ENCODE data around the gene ERLEC1. TPM values are rescaled to one million over a fixed set of nuclear protein-coding genes. Genes with fewer than 3 reads are reported as not detected.
"Not testable (repeated sequence)": the region's sequence is repeated elsewhere in the genome, so short reads cannot be mapped to it uniquely, and the experiment has no call there.

The ERLEC1 gene
- total and polyA plus RNA-seq, 3 experiments from 2014 or later = 25.4 to 43.9 (median 26.4) TPM

DNA sequence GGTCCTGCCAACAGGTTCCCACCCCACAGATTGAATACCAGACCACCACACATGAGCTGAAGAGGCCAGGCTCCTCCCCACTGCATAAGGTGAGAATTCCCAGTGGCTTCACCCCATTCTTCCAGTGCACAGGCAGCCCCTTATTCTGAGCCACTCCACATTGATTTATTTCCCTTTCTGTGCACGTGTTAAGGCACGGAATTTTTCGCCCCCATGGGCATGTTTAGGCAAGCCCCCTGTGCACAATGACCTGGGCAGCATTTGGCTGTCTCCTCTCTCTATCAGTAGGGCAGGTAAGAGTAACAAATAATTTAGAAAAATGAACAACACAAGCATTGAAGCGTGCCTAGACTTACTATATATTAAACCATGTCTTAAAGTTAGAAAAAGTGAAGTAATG, 34.5 kb upstream of the ERLEC1 start:
- H3K27me3 Mint-ChIP-seq = no peaks in the 10 kb centered on the region
- H3K4me3 ChIP-seq (ENCODE audit: low read length) = no peak overlapping the region
- no peaks in the 10 kb centered on the region for H3K27me3 ChIP-seq (ENCODE audit: insufficient read depth, low read length, poor library complexity, severe bottlenecking)
- POLR2A ChIA-PET = no interaction called here
- no peaks in the 10 kb centered on the region for H3K9me3 Mint-ChIP-seq
- no peak overlapping the region for H3K27ac ChIP-seq (ENCODE audit: low read depth, low read length)
- H3K9me3 ChIP-seq (ENCODE audit: low read length) = no peaks in the 10 kb centered on the region
- peaks cover 4 to 6% (median 4%) of the 10 kb centered on the region in 3 donors for H3K4me1 Mint-ChIP-seq
- CTCF ChIA-PET = no interaction called here
- no peaks in the 10 kb centered on the region for H3K36me3 ChIP-seq (ENCODE audit: insufficient read depth, low read length)
- no peaks in the 10 kb centered on the region for H3K4me1 ChIP-seq (ENCODE audit: insufficient read depth, low read length)
- DNase-seq = no peak
- H3K36me3 Mint-ChIP-seq = peaks cover 1 to 52% (median 29%) of the 10 kb centered on the region in 3 donors
- H3K4me3 Mint-ChIP-seq = no peak overlapping the region
- peak overlapping the region in 2 of 8 donors; percentile 2 to 17 for H3K27ac Mint-ChIP-seq

GRCh38 chr2:53753041-53753440, 33.8 kb upstream of the ERLEC1 start:
- DNase-seq = no peak
- Histone ChIP-seq H3K36me3 (ENCODE audit: insufficient read depth, low read length) (no peaks in the 10 kb centered on the region), H3K4me1 (ENCODE audit: insufficient read depth, low read length) (no peaks in the 10 kb centered on the region), H3K9me3 (ENCODE audit: low read length) (no peaks in the 10 kb centered on the region), H3K4me3 (ENCODE audit: low read length) (no peak overlapping the region), H3K27ac (ENCODE audit: low read depth, low read length) (no peak overlapping the region), H3K27me3 (ENCODE audit: insufficient read depth, low read length, poor library complexity, severe bottlenecking) (no peaks in the 10 kb centered on the region)
- peaks cover 6 to 47% (median 29%) of the 10 kb centered on the region in 3 donors for H3K36me3 Mint-ChIP-seq
- no peaks in the 10 kb centered on the region for H3K27me3 Mint-ChIP-seq
- H3K4me1 Mint-ChIP-seq = peaks cover 4 to 6% (median 5%) of the 10 kb centered on the region in 3 donors
- H3K27ac Mint-ChIP-seq = peak overlapping the region in 1 of 8 donors; percentile 54
- H3K4me3 Mint-ChIP-seq = no peak overlapping the region
- ChIA-PET CTCF (no interaction called here), POLR2A (no interaction called here)
- no peaks in the 10 kb centered on the region for H3K9me3 Mint-ChIP-seq

GRCh38 chr2:53755121-53755520, 31.7 kb upstream of the ERLEC1 start:
- ChIA-PET CTCF (no interaction called here), POLR2A (no interaction called here)
- Histone ChIP-seq H3K27ac (ENCODE audit: low read depth, low read length) (no peak overlapping the region), H3K4me1 (ENCODE audit: insufficient read depth, low read length) (no peaks in the 10 kb centered on the region), H3K4me3 (ENCODE audit: low read length) (no peak overlapping the region), H3K9me3 (ENCODE audit: low read length) (no peaks in the 10 kb centered on the region), H3K27me3 (ENCODE audit: insufficient read depth, low read length, poor library complexity, severe bottlenecking) (no peaks in the 10 kb centered on the region), H3K36me3 (ENCODE audit: insufficient read depth, low read length) (no peaks in the 10 kb centered on the region)
- no peak for DNase-seq
- no peaks in the 10 kb centered on the region for H3K9me3 Mint-ChIP-seq
- peaks cover 4 to 6% (median 5%) of the 10 kb centered on the region in 3 donors for H3K4me1 Mint-ChIP-seq
- H3K27me3 Mint-ChIP-seq = no peaks in the 10 kb centered on the region
- no peak overlapping the region for H3K27ac Mint-ChIP-seq
- peaks cover 6 to 38% (median 30%) of the 10 kb centered on the region in 3 donors for H3K36me3 Mint-ChIP-seq
- no peak overlapping the region for H3K4me3 Mint-ChIP-seq

DNA sequence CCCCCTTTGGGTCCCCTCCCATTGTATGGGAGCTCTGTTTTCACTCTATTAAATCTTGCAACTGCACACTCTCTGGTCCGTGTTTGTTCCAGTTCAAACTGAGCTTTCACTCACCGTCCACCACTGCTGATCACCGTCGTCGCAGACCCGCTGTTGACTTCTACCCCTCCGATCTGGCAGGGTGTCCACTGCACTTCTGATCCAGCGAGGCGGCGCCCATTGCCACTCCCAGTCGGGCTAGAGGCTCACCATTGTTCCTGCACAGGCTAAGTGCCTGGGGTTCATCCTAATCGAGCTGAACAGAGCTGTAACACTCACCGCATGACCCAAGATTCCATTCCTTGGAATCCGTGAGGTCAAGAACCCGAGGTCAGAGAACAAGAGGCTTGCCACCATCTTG, 30.2 kb upstream of the ERLEC1 start:
- Mint-ChIP-seq H3K4me3 (no peak overlapping the region), H3K9me3 (no peaks in the 10 kb centered on the region), H3K36me3 (peaks cover 6 to 42% (median 26%) of the 10 kb centered on the region in 3 donors), H3K27me3 (no peaks in the 10 kb centered on the region), H3K27ac (peak overlapping the region in 1 of 8 donors; percentile 72), H3K4me1 (peaks cover 4 to 6% (median 4%) of the 10 kb centered on the region in 3 donors)
- CTCF ChIA-PET = no interaction called here
- Histone ChIP-seq H3K36me3 (ENCODE audit: insufficient read depth, low read length) (no peaks in the 10 kb centered on the region), H3K4me1 (ENCODE audit: insufficient read depth, low read length) (no peaks in the 10 kb centered on the region), H3K27me3 (ENCODE audit: insufficient read depth, low read length, poor library complexity, severe bottlenecking) (no peaks in the 10 kb centered on the region), H3K9me3 (ENCODE audit: low read length) (no peaks in the 10 kb centered on the region), H3K4me3 (ENCODE audit: low read length) (no peak overlapping the region), H3K27ac (ENCODE audit: low read depth, low read length) (no peak overlapping the region)
- POLR2A ChIA-PET = no interaction called here
- DNase-seq = no peak

GRCh38 chr2:53757206-53757605, 29.6 kb upstream of the ERLEC1 start:
- H3K4me1 Mint-ChIP-seq; H3K27ac ChIP-seq (ENCODE audit: low read depth, low read length); H3K4me1 ChIP-seq (ENCODE audit: insufficient read depth, low read length); H3K4me3 ChIP-seq (ENCODE audit: low read length); H3K9me3 Mint-ChIP-seq; CTCF ChIA-PET; POLR2A ChIA-PET; DNase-seq; H3K36me3 ChIP-seq (ENCODE audit: insufficient read depth, low read length); H3K27me3 ChIP-seq (ENCODE audit: insufficient read depth, low read length, poor library complexity, severe bottlenecking); H3K9me3 ChIP-seq (ENCODE audit: low read length); H3K27me3 Mint-ChIP-seq; H3K27ac Mint-ChIP-seq; H3K4me3 Mint-ChIP-seq: not testable (repeated sequence)
- H3K36me3 Mint-ChIP-seq = peaks cover 6 to 47% (median 26%) of the 10 kb centered on the region in 3 donors

- Mint-ChIP-seq H3K4me1 (peaks cover 24 to 35% (median 33%) of the 10 kb centered on the region in 3 donors), H3K4me3 (peak overlapping the region in 1 of 7 donors; percentile 5), H3K9me3 (no peaks in the 10 kb centered on the region), H3K27ac (peak overlapping the region in 4 of 8 donors; percentile 6 to 64 (median 20)), H3K27me3 (no peaks in the 10 kb centered on the region), H3K36me3 (peaks cover 0 to 39% (median 8%) of the 10 kb centered on the region in 3 donors)
- Histone ChIP-seq H3K4me1 (ENCODE audit: insufficient read depth, low read length) (peaks cover 4% of the 10 kb centered on the region), H3K4me3 (ENCODE audit: low read length) (no peak overlapping the region), H3K27ac (ENCODE audit: low read depth, low read length) (no peak overlapping the region), H3K9me3 (ENCODE audit: low read length) (no peaks in the 10 kb centered on the region), H3K36me3 (ENCODE audit: insufficient read depth, low read length) (peaks cover 17% of the 10 kb centered on the region), H3K27me3 (ENCODE audit: insufficient read depth, low read length, poor library complexity, severe bottlenecking) (no peaks in the 10 kb centered on the region)
- POLR2A ChIA-PET = no interaction called here
- DNase-seq = no peak
- CTCF ChIA-PET = no interaction called here
Measured at GRCh38 chr2:53765767-53766166, 21.1 kb upstream of the ERLEC1 start.

DNA sequence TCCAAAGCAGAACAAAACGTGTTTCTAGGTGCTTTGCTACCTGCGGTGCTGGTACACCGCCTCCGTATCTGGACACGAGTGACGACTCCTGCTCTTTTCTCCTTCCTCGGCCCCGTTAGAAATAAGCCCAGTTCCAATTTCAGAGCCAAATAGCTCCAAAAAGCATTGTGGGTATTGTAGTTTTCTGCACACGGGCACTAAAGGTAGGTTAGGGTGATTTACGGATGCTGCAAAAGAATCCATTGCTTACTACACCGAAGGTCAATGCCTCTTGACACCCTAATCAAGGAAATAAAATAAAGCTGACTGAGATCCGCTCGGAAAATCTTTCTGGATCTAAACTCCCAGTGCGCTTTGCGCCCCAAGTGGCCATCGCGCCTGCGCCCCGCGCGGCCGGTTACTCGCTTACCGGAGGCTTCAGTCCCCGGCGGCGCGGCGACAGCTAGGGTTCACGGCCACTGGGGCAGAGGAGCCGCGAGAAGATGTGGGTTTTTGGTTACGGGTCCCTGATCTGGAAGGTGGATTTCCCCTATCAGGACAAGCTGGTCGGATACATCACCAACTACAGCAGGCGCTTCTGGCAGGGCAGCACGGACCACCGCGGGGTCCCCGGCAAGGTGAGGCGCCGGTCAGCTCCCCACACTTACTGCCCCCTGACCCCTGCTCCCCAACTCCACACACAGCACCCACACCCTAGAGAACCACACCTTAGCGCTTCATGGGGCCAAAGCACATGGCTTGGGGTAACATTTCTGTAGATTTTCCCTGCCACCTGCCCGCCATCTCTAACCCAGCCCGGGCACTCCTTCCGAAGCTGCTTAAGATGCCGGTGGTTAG, 19.2 kb upstream of the ERLEC1 start, which contains the start of gene CHAC2:
TSS of gene CHAC2 (plus strand) at position 400 of the 837 bp plus-strand sequence. CDS start at position 483, 83 bp downstream.
- Mint-ChIP-seq H3K27me3 (no peaks in the 10 kb centered on the region), H3K9me3 (no peaks in the 10 kb centered on the region), H3K36me3 (peaks cover 0 to 29% (median 8%) of the 10 kb centered on the region in 3 donors), H3K27ac (peak within 1 kb of the TSS; percentile 85 to 97 (median 95)), H3K4me1 (peaks cover 26 to 40% (median 32%) of the 10 kb centered on the region in 3 donors), H3K4me3 (peak within 1 kb of the TSS; percentile 87 to 99 (median 94))
- ChIA-PET POLR2A (interaction anchor here (0.7 to 2.6 kb wide), 4 partner anchors 9 to 1476 kb away, joined by 3 to 17 read pairs (median 6); partner anchors contain the start of genes ASB3 and ERLEC1), CTCF (interaction anchor here (1.0 to 1.8 kb wide), 4 partner anchors 9 to 25 kb away, joined by 3 to 8 read pairs (median 4); no protein-coding TSS in a partner anchor)
- no peaks in the 10 kb centered on the region for H3K9me3 ChIP-seq (ENCODE audit: low read length)
- peak within 1 kb of the TSS; percentile 78 for H3K27ac ChIP-seq (ENCODE audit: low read depth, low read length)
- peaks cover 11% of the 10 kb centered on the region for H3K36me3 ChIP-seq (ENCODE audit: insufficient read depth, low read length)
- peak; percentile 79 to 88 (median 83) for DNase-seq
- no peaks in the 10 kb centered on the region for H3K27me3 ChIP-seq (ENCODE audit: insufficient read depth, low read length, poor library complexity, severe bottlenecking)
- peaks cover 4% of the 10 kb centered on the region for H3K4me1 ChIP-seq (ENCODE audit: insufficient read depth, low read length)
- peak within 1 kb of the TSS; percentile 90 for H3K4me3 ChIP-seq (ENCODE audit: low read length)

- Mint-ChIP-seq H3K4me3 (peak overlapping the region; percentile 87 to 99 (median 94)), H3K27me3 (no peaks in the 10 kb centered on the region), H3K36me3 (peaks cover 0 to 25% (median 5%) of the 10 kb centered on the region in 3 donors), H3K4me1 (peaks cover 26 to 40% (median 32%) of the 10 kb centered on the region in 3 donors), H3K27ac (peak overlapping the region; percentile 85 to 97 (median 95)), H3K9me3 (no peaks in the 10 kb centered on the region)
- ChIA-PET CTCF (interaction anchor here (0.9 to 1.8 kb wide), 3 partner anchors 8 to 19 kb away, joined by 4 to 8 read pairs (median 5); partner anchors contain the start of genes ASB3 and ERLEC1), POLR2A (interaction anchor here (0.7 to 2.6 kb wide), 4 partner anchors 8 to 1476 kb away, joined by 3 to 17 read pairs (median 6); partner anchors contain the start of genes ASB3 and ERLEC1)
- Histone ChIP-seq H3K9me3 (ENCODE audit: low read length) (no peaks in the 10 kb centered on the region), H3K27ac (ENCODE audit: low read depth, low read length) (peak overlapping the region; percentile 78), H3K4me1 (ENCODE audit: insufficient read depth, low read length) (peaks cover 4% of the 10 kb centered on the region), H3K4me3 (ENCODE audit: low read length) (peak overlapping the region; percentile 90), H3K36me3 (ENCODE audit: insufficient read depth, low read length) (peaks cover 5% of the 10 kb centered on the region), H3K27me3 (ENCODE audit: insufficient read depth, low read length, poor library complexity, severe bottlenecking) (no peaks in the 10 kb centered on the region)
- DNase-seq = no peak
Measured at GRCh38 chr2:53768242-53768542, 18.7 kb upstream of the ERLEC1 start.
